22Rv1 (cell line): ENCODE data around the gene MLF2.

Experiments used
- H3K27ac ChIP-seq: fragments of 450-650 bp; 2 replicates; pipeline ENCODE4 v1.5.1; 2017
- ZFX ChIP-seq: fragments of 450-650 bp; IDR thresholded peaks from 2 replicates; pipeline ENCODE4 v1.6.1; 2017; ENCODE audit warnings: antibody characterized with exemption, borderline replicate concordance
- TF ChIP-seq, protein P1 (sequence below): fragments of 450-650 bp; IDR thresholded peaks from 2 replicates; pipeline ENCODE4 v1.5.1; 2017; ENCODE audit warnings: mild to moderate bottlenecking

MLF2 gene

DNA sequence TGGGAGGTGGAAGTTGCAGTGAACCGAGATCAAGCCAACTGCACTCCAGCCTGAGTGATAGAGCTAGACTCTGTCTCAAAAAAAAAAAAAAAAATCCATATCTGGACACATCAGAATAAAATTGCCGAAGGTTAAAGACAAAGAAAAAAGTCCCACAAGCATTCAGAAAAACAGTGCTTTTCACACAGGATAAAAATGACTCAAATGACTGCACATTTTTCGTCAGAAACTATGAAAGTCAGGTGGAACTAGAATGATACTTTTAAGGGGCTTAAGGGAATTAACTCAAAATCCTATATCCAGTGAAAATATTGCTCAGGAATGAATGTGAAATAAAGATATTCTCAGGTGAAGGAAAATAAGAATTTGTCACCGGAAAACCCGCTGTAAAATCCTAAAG, 16.2 kb downstream of the MLF2 start:
- no peak overlapping the region for H3K27ac ChIP-seq
- TF ChIP-seq, protein P1, sequence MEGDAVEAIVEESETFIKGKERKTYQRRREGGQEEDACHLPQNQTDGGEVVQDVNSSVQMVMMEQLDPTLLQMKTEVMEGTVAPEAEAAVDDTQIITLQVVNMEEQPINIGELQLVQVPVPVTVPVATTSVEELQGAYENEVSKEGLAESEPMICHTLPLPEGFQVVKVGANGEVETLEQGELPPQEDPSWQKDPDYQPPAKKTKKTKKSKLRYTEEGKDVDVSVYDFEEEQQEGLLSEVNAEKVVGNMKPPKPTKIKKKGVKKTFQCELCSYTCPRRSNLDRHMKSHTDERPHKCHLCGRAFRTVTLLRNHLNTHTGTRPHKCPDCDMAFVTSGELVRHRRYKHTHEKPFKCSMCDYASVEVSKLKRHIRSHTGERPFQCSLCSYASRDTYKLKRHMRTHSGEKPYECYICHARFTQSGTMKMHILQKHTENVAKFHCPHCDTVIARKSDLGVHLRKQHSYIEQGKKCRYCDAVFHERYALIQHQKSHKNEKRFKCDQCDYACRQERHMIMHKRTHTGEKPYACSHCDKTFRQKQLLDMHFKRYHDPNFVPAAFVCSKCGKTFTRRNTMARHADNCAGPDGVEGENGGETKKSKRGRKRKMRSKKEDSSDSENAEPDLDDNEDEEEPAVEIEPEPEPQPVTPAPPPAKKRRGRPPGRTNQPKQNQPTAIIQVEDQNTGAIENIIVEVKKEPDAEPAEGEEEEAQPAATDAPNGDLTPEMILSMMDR: no peak
- TF ChIP-seq ZFX: no peak

DNA sequence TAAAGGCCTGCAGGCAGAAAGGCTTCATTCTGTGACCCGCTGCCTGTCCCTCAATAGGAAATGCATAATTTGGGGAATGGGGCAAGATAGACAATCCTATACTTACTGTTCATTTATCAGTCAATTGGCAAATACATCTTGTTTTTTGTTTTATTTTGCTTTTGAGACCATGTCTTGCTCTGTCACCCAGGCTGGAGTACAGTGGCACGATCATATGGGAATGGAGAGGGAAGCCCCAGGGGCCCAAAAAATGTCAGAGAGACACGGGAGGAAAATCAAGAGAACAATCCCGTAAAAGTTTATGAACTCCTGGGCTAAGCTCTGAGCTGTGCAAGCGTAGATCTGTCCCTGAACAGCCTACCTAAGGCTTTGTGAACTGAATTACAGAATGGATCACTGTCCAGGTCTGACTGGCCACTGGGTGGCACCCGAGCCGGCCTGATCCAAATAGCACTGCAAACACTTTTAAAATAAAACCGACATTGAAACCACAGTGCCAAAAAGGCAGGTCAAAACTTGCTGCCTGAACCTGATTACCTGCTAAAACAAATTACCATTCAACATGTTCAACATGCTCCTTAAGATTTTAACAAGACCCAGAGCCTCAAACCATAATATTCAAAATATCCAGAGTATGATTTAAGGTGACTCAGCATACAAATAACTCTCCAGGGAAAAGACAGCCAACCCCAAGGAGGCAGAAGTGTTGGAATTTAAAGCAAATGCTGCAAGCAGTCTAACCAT, 17.3 kb downstream of the MLF2 start:
- H3K27ac ChIP-seq: peak overlapping the region; percentile 38
- TF ChIP-seq, protein P1: peak; percentile 98
- no peak for TF ChIP-seq ZFX

DNA sequence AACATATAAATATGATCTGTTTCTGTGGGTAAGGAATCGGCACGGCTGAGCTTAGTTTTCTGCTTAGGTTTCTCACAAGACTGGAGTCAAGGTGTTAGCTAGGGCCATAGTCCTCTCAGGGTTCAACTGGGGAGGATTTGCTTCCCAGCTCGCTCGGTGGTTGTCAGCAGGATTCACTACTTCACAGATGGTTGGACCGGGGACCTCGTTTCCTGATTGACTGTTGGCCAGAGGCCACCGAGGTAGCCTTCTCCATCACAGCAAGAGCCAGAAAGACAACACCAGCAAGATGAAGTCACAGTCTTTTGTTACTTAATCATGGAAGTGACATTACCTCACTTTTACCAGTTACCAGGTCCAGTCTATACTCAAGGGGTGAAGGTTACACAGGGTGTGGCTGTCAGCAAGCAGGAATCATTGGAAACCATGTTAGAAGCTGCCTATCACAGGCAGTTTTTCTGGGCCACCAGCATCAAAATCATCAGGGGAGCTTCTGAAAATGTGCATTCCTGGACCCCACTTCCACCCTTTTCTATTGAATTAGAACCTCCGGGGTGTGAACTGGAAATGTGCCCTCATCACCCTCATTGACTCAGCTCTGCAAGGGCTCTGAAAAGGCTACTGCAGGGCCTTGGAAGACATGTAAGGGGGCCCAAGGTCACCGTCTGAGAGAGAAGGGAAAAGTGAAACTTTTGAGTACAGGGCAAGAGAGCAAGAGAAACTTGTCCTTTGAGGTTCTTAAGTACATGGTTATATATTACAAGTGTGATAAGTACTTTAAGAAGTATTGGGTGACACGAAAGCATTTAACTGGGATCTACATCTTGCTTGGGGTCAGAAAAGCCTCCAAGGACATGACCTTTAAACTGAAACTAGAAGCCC, 18.2 kb downstream of the MLF2 start:
- no peak overlapping the region for H3K27ac ChIP-seq
- no peak for TF ChIP-seq ZFX
- TF ChIP-seq, protein P1: no peak

DNA sequence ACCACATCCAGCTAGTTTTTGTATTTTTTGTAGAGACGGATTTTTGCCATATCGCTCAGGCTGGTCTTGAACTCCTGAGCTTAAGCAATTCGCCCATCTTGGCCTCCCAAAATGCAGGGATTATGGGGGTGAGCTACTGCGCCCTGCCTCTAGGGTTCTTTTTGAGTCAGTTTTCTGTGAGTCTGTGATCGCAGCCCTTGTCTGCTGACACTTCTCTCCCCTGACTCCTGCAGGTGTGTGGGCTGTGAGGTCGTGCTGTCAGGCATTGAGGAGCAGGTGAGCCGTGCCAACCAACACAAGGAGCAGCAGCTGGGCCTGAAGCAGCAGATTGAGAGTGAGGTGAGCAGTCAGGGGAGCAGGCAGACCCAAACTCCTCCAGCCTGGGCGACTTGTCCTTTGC, 22.8 kb downstream of the MLF2 start:
- no peak overlapping the region for H3K27ac ChIP-seq

DNA sequence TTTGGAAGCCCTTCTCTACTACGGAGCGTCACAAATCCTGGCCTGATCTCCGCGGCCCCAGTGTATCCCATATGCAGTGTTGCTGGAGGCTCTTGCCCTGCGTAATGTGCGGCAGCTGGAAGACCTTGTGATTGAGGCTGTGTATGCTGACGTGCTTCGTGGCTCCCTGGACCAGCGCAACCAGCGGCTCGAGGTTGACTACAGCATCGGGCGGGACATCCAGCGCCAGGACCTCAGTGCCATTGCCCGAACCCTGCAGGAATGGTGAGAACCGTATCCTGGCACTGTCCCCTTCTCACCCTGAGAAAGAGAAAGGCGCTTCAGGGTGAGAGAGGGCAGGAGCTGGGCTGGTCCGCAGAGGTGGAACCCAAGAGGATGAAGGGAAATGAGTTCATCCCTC, 23.8 kb downstream of the MLF2 start:
- TF ChIP-seq, protein P1: no peak
- TF ChIP-seq ZFX: no peak

More for the DNA sequence above, 22.8 kb downstream of the MLF2 start:
- TF ChIP-seq, protein P1: no peak
- TF ChIP-seq ZFX: no peak

DNA sequence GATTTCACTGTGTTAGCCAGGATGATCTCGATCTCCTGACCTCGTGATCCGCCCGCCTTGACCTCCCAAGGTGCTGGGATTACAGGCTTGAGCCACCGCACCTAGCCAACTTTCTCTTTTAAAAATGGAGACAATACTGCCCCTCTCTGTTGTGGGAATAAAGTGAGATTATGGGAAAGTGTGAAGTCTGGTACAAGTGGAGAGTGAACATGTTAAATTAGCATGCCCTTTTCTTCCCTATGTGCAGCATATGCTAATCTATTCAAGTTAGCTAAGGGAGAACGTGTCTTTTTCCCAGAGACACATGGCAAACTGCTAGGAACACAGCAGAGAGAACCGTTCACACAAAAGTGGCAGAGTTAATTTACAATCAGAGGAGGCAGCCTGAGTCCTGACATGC, 27.6 kb downstream of the MLF2 start:
- peak overlapping the region; percentile 86; the same call in 1 of the 2 replicates for H3K27ac ChIP-seq
- TF ChIP-seq, protein P1: no peak
- no peak for TF ChIP-seq ZFX

More for the DNA sequence above, 23.8 kb downstream of the MLF2 start:
- H3K27ac ChIP-seq: no peak overlapping the region

DNA sequence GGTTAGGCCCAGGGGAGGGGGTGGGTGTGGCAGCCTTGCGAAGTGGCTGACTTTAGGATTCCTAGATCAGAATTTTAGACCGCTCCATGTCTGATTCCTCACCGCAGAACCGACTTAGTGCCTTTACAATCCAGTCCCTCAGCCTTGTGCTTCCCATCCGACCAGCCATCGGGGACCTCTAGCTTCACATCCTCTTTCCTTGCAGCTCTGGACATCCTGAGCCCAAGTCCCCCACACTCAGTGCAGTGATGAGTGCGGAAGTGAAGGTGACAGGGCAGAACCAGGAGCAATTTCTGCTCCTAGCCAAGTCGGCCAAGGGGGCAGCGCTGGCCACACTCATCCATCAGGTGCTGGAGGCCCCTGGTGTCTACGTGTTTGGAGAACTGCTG, 28.5 kb downstream of the MLF2 start:
- peak overlapping the region; percentile 86 for H3K27ac ChIP-seq
- no peak for TF ChIP-seq ZFX
- TF ChIP-seq, protein P1: no peak
